ENCODE data around the gene TBCCD1.

TBCCD1 gene

DNA sequence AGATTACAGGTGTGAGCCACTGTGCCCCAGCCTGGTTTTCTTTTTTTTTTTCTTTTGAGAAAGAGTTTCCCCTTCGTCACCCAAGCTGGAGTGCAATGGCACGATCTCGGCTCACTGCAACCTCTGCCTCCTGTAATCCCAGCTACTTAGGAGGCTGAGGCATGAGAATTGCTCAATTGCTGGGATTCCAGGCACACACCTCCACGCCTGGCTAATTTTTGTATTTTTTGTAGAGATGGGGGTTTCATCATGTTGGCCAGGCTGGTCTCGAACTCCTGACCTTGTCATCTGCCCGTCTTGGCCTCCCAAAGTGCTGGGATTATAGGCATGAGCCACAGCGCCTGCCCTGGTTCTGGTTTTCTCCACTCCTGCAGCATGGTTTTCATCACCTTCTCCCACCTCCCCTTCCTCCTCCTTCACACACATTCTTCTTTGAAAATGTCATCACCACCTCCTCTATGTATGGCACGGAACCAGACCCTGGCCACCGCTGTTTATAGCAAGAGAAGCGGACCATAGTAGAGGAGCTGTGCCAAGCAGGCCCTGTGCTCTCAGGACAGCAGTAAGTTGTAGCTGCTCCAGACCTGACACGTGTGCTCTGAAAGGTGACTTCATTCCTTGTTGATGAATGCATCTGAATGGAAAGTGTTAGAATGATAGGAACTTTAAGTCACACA lies 31.1 kb upstream of the TBCCD1 start:
- no peak for TF ChIP-seq RAD21 (IDR thresholded peaks at IDR 0.05; ENCODE audit: low read depth)
- TF ChIP-seq CREB1 (IDR thresholded peaks at IDR 0.05; ENCODE audit: low read depth): no peak
- TF ChIP-seq NFIC (IDR thresholded peaks at IDR 0.05): peak; percentile 31; the same call in 1 of the 2 replicates
- TF ChIP-seq, protein P1, sequence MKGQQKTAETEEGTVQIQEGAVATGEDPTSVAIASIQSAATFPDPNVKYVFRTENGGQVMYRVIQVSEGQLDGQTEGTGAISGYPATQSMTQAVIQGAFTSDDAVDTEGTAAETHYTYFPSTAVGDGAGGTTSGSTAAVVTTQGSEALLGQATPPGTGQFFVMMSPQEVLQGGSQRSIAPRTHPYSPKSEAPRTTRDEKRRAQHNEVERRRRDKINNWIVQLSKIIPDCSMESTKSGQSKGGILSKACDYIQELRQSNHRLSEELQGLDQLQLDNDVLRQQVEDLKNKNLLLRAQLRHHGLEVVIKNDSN (IDR thresholded peaks at IDR 0.05): peak; percentile 42; the same call in 1 of the 2 replicates
- TF ChIP-seq, protein P2, sequence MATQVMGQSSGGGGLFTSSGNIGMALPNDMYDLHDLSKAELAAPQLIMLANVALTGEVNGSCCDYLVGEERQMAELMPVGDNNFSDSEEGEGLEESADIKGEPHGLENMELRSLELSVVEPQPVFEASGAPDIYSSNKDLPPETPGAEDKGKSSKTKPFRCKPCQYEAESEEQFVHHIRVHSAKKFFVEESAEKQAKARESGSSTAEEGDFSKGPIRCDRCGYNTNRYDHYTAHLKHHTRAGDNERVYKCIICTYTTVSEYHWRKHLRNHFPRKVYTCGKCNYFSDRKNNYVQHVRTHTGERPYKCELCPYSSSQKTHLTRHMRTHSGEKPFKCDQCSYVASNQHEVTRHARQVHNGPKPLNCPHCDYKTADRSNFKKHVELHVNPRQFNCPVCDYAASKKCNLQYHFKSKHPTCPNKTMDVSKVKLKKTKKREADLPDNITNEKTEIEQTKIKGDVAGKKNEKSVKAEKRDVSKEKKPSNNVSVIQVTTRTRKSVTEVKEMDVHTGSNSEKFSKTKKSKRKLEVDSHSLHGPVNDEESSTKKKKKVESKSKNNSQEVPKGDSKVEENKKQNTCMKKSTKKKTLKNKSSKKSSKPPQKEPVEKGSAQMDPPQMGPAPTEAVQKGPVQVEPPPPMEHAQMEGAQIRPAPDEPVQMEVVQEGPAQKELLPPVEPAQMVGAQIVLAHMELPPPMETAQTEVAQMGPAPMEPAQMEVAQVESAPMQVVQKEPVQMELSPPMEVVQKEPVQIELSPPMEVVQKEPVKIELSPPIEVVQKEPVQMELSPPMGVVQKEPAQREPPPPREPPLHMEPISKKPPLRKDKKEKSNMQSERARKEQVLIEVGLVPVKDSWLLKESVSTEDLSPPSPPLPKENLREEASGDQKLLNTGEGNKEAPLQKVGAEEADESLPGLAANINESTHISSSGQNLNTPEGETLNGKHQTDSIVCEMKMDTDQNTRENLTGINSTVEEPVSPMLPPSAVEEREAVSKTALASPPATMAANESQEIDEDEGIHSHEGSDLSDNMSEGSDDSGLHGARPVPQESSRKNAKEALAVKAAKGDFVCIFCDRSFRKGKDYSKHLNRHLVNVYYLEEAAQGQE (IDR thresholded peaks at IDR 0.05; ENCODE audit: low read depth): no peak
- peak; percentile 75 for TF ChIP-seq TEAD4 (IDR thresholded peaks at IDR 0.05)
- TF ChIP-seq EP300 (IDR thresholded peaks at IDR 0.05; ENCODE audit: borderline replicate concordance): no peak; the same call in 1 of the 2 replicates
- TF ChIP-seq TCF12 (IDR thresholded peaks at IDR 0.05; ENCODE audit: low read depth): 0 out of 2 replicates have a peak, but pooled peaks have one; percentile 10
- TF ChIP-seq EGR1 (IDR thresholded peaks at IDR 0.05): no peak
- TF ChIP-seq, protein P3, sequence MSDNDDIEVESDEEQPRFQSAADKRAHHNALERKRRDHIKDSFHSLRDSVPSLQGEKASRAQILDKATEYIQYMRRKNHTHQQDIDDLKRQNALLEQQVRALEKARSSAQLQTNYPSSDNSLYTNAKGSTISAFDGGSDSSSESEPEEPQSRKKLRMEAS (IDR thresholded peaks at IDR 0.05): peak; percentile 67; the same call in 1 of the 2 replicates
- TF ChIP-seq ZBTB7A (IDR thresholded peaks at IDR 0.05; ENCODE audit: low read depth): no peak
- TF ChIP-seq CEBPB (IDR thresholded peaks at IDR 0.05): peak; percentile 80
- TF ChIP-seq TAF1 (IDR thresholded peaks at IDR 0.05; ENCODE audit: low read depth): no peak
- no peak for TF ChIP-seq FOXM1 (IDR thresholded peaks at IDR 0.05; ENCODE audit: borderline replicate concordance, low read depth)
- TF ChIP-seq YY1 (IDR thresholded peaks at IDR 0.05; ENCODE audit: low read depth): no peak

DNA sequence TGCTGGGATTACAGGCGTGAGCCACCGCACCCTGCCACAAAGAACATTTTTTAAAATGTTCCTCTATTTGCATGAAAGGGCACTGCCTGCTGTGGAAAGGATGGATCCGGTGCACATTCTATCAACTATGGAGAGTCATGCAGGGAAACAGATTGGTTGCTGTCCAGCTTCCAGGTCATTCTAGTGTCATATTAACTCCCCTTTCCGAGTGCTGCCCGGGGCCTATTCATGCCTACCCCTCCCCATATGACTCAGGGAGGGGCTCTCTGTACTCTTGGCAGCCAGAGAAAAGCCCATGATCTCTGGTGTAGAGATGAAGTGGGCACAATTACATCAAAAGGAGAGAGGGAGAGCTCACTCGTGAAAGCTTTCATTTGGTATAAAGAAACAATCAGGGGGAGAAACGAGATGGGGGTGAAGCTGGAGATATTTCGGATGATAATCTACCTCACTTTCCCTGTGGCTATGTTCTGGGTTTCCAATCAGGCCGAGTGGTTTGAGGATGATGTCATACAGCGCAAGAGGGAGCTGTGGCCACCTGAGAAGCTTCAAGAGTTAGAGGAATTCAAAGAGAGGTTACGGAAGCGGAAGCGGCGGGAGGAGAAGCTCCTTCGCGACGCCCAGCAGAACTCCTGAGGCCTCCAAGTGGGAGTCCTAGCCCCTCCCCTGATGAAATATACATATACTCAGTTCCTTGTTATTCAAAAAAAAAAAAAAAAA lies 29.6 kb upstream of the TBCCD1 start:
- TF ChIP-seq FOXM1 (IDR thresholded peaks at IDR 0.05; ENCODE audit: borderline replicate concordance, low read depth) (no peak), YY1 (IDR thresholded peaks at IDR 0.05; ENCODE audit: low read depth) (no peak), EP300 (IDR thresholded peaks at IDR 0.05; ENCODE audit: borderline replicate concordance) (no peak)
- TF ChIP-seq, protein P2 (IDR thresholded peaks at IDR 0.05; ENCODE audit: low read depth): peak; percentile 41

DNA sequence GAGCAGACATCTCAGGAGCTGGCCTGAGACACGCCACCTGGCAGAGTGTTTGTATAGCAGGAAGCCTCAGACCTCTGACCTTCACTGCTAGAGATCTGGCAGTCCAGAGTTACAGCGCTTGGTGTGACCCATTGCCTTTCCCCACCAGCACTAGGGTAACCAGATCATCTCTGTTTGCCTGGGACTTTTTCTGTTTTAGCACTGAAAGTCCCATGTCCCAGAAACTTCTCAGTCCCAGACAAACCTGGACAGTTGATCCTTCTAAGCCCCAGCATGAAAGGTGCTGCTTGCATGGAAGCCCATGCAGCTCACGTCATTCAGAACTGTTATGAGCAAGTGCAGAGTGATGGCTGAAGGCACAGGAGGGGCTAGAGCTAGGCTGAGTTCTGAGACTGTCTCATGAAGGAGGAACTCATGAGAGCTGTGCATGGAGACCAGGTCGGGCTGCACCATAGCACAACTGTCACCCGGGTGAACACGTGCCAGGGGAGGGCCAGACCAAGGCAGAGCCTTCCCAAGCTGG lies 27.5 kb upstream of the TBCCD1 start:
- TF ChIP-seq TCF12 (IDR thresholded peaks at IDR 0.05; ENCODE audit: low read depth) (no peak), CEBPB (IDR thresholded peaks at IDR 0.05) (no peak), TEAD4 (IDR thresholded peaks at IDR 0.05) (no peak), EGR1 (IDR thresholded peaks at IDR 0.05) (no peak), RAD21 (IDR thresholded peaks at IDR 0.05; ENCODE audit: low read depth) (no peak), YY1 (IDR thresholded peaks at IDR 0.05; ENCODE audit: low read depth) (no peak), TAF1 (IDR thresholded peaks at IDR 0.05; ENCODE audit: low read depth) (no peak), NFIC (IDR thresholded peaks at IDR 0.05) (no peak), CREB1 (IDR thresholded peaks at IDR 0.05; ENCODE audit: low read depth) (no peak), FOXM1 (IDR thresholded peaks at IDR 0.05; ENCODE audit: borderline replicate concordance, low read depth) (no peak), ZBTB7A (IDR thresholded peaks at IDR 0.05; ENCODE audit: low read depth) (no peak), EP300 (IDR thresholded peaks at IDR 0.05; ENCODE audit: borderline replicate concordance) (no peak)
- TF ChIP-seq, protein P2 (IDR thresholded peaks at IDR 0.05; ENCODE audit: low read depth): no peak
- TF ChIP-seq, protein P3 (IDR thresholded peaks at IDR 0.05): no peak
- TF ChIP-seq, protein P1 (IDR thresholded peaks at IDR 0.05): no peak

Measured in Ishikawa (cell line).